K562 (cell line): ENCODE measurements around the gene DENND5B.

Experiments used
- CREM ChIP-seq: IDR thresholded peaks from 2 replicates; pipeline ENCODE4 v1.6.1; 2014; ENCODE audit warnings: antibody characterized with exemption, low read depth
- KLF6 ChIP-seq: fragments of 250-450 bp; sonication (Bioruptor Pico); IDR thresholded peaks from 2 replicates; pipeline ENCODE4 v1.4.0; 2020; ENCODE audit warnings: mild to moderate bottlenecking, moderate library complexity, borderline replicate concordance
- ZNF239 ChIP-seq: fragments of 250-450 bp; sonication (Bioruptor Pico); IDR thresholded peaks from 2 replicates; pipeline ENCODE4 v1.4.0; 2020; ENCODE audit warnings: mild to moderate bottlenecking
- ZNF263 ChIP-seq: sonication (generic); formaldehyde crosslinking; IDR thresholded peaks from 2 replicates; pipeline ENCODE4 v1.8.0; 2022; ENCODE audit warnings: mild to moderate bottlenecking, missing genetic modification reagents, borderline replicate concordance
- TF ChIP-seq, protein P1 (sequence below): fragments of 200-800 bp; sonication (Bioruptor generic); IDR thresholded peaks from 2 replicates; pipeline ENCODE4 v1.6.1; 2017; ENCODE audit warnings: missing genetic modification characterization, missing compliant biosample characterization
- TF ChIP-seq, protein P2 (sequence below), 3 experiments: IDR thresholded peaks in 2 of 3; conservative IDR thresholded peaks in 1 of 3; 2 replicates each; pipeline ENCODE4 v1.5.1; 2011 to 2012; ENCODE audit warnings: low read length in 3 of 3, mild to moderate bottlenecking in 3 of 3, control low read depth in 2 of 3, improper control_type of control experiment in 1 of 3, inconsistent platforms in 1 of 3, low read depth in 1 of 3, mixed read lengths in 1 of 3, moderate library complexity in 1 of 3; ENCODE audit not compliant: insufficient read depth in 2 of 3
- TF ChIP-seq, protein P3 (sequence below), 2 experiments: fragments of 450-650 bp; IDR thresholded peaks; 2 replicates each; pipeline ENCODE4 v1.6.1; 2016

DNA sequence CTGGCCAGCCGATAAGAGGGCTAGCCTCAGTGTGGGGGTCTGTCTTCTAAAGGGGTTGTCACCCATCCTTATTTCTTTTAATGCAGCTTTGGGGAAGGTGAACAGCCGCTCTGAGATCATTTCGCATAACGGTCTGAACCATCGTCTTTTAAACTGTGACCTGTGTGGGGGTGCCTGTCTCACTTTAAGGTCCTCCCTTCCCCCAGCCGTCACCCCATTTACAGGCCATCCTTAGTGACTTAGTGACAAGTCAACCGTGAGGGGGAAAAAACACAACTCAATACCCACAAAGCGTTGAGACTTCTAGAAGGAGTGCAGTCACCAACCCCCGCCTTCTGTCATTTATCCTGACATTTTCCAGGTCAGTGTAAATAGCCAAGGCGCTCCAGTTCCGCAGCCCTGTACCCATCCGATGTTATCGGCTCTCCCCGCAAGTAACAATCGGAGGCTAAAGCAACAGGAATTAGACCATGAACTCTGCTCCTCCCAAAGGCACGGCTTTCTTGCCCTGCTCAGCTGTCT, 505 bp upstream of the DENND5B start:
- TF ChIP-seq KLF6 (CRISPR knock-in tag): no peak
- TF ChIP-seq, protein P1, sequence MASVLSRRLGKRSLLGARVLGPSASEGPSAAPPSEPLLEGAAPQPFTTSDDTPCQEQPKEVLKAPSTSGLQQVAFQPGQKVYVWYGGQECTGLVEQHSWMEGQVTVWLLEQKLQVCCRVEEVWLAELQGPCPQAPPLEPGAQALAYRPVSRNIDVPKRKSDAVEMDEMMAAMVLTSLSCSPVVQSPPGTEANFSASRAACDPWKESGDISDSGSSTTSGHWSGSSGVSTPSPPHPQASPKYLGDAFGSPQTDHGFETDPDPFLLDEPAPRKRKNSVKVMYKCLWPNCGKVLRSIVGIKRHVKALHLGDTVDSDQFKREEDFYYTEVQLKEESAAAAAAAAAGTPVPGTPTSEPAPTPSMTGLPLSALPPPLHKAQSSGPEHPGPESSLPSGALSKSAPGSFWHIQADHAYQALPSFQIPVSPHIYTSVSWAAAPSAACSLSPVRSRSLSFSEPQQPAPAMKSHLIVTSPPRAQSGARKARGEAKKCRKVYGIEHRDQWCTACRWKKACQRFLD (CRISPR knock-in tag): no peak
- TF ChIP-seq ZNF263 (CRISPR knock-in tag): no peak
- TF ChIP-seq ZNF239 (CRISPR knock-in tag): no peak
- TF ChIP-seq, protein P2, sequence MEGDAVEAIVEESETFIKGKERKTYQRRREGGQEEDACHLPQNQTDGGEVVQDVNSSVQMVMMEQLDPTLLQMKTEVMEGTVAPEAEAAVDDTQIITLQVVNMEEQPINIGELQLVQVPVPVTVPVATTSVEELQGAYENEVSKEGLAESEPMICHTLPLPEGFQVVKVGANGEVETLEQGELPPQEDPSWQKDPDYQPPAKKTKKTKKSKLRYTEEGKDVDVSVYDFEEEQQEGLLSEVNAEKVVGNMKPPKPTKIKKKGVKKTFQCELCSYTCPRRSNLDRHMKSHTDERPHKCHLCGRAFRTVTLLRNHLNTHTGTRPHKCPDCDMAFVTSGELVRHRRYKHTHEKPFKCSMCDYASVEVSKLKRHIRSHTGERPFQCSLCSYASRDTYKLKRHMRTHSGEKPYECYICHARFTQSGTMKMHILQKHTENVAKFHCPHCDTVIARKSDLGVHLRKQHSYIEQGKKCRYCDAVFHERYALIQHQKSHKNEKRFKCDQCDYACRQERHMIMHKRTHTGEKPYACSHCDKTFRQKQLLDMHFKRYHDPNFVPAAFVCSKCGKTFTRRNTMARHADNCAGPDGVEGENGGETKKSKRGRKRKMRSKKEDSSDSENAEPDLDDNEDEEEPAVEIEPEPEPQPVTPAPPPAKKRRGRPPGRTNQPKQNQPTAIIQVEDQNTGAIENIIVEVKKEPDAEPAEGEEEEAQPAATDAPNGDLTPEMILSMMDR (IDR thresholded peaks at IDR 0.05 in 2 of 3, conservative IDR thresholded peaks at IDR 0.05 in 1 of 3; ENCODE audit: insufficient read depth in 2 of 3, low read depth in 1 of 3, low read length in 3 of 3): no peak
- TF ChIP-seq, protein P3, sequence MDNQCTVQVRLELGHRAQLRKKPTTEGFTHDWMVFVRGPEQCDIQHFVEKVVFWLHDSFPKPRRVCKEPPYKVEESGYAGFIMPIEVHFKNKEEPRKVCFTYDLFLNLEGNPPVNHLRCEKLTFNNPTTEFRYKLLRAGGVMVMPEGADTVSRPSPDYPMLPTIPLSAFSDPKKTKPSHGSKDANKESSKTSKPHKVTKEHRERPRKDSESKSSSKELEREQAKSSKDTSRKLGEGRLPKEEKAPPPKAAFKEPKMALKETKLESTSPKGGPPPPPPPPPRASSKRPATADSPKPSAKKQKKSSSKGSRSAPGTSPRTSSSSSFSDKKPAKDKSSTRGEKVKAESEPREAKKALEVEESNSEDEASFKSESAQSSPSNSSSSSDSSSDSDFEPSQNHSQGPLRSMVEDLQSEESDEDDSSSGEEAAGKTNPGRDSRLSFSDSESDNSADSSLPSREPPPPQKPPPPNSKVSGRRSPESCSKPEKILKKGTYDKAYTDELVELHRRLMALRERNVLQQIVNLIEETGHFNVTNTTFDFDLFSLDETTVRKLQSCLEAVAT (IDR thresholded peaks at IDR 0.05): no peak
- no peak for TF ChIP-seq CREM
